IMR-90 (cell line): ENCODE measurements around the gene LRSAM1. TPM values are rescaled to one million over a fixed set of nuclear protein-coding genes. Genes with fewer than 3 reads are reported as not detected.

Experiments
- ATAC-seq: fragments of 200-7000 bp; cut with Tn5 transposase; 2 replicates; pipeline ENCODE4 v1.9.1; 2020; ENCODE audit warnings: low read depth, mild to moderate bottlenecking, moderate library complexity
- BruUV-seq: library from RNA; stranded (reverse); fragments of 400-500 nt; replicated peaks from 2 replicates; lab custom pipeline; 2021; lab: Mats Ljungman, UMichigan
- CTCF ChIA-PET: fragments of 300-600 bp; formaldehyde crosslinking; extraction: SDS; loops from one replicate; lab custom pipeline; 2021; ENCODE audit warnings: antibody characterized with exemption; lab: Yijun Ruan, JAX
- POLR2A ChIA-PET: fragments of 300-600 bp; sonication (Branson Sonifier 250); formaldehyde crosslinking; loops from one replicate; lab custom pipeline; 2022; ENCODE audit warnings: antibody characterized with exemption; ENCODE audit not compliant: unreplicated experiment; lab: Charles Lee
- DNase-seq: peaks from one replicate; pipeline ENCODE4 v3.0.0; 2013
- H2AFZ ChIP-seq: replicated peaks from 2 replicates; pipeline ENCODE3; 2013; ENCODE audit warnings: low read length, mild to moderate bottlenecking; ENCODE audit not compliant: poor library complexity
- H2AK5ac ChIP-seq: 2 replicates; pipeline ENCODE4 v1.6.1; 2013; ENCODE audit warnings: low read depth, low read length, inconsistent platforms
- H2AK9ac ChIP-seq: replicated peaks from 2 replicates; pipeline ENCODE3; 2013; ENCODE audit warnings: mild to moderate bottlenecking, low read depth, low read length, moderate library complexity; ENCODE audit not compliant: poor library complexity
- H2BK120ac ChIP-seq: 2 replicates; pipeline ENCODE4 v1.6.1; 2013; ENCODE audit warnings: low read depth, low read length, inconsistent platforms
- H2BK15ac ChIP-seq: 3 replicates; pipeline ENCODE4 v1.6.1; 2013; ENCODE audit warnings: low read depth, low read length, inconsistent platforms
- H2BK20ac ChIP-seq: 2 replicates; pipeline ENCODE4 v1.6.1; 2013; ENCODE audit warnings: low read depth, mild to moderate bottlenecking, inconsistent platforms, low read length, moderate library complexity
- H2BK5ac ChIP-seq: 2 replicates; pipeline ENCODE4 v1.6.1; 2013; ENCODE audit warnings: mild to moderate bottlenecking, low read depth, low read length, inconsistent platforms; ENCODE audit not compliant: poor library complexity, severe bottlenecking
- H3K14ac ChIP-seq: replicated peaks from 2 replicates; pipeline ENCODE4 v1.6.1; 2013; ENCODE audit warnings: low read depth, low read length, inconsistent platforms
- H3K18ac ChIP-seq: 2 replicates; pipeline ENCODE4 v1.6.1; 2013; ENCODE audit warnings: low read depth, low read length, control low read depth
- H3K23ac ChIP-seq: 2 replicates; pipeline ENCODE4 v1.6.1; 2013; ENCODE audit warnings: low read depth, low read length, inconsistent platforms
- H3K27ac ChIP-seq: 2 replicates; pipeline ENCODE4 v1.5.1; 2013; ENCODE audit warnings: mild to moderate bottlenecking, control low read depth, low read length; ENCODE audit not compliant: insufficient read depth
- H3K27me3 ChIP-seq: 2 replicates; pipeline ENCODE4 v1.6.1; 2013; ENCODE audit warnings: low read length; ENCODE audit not compliant: control insufficient read depth, insufficient read depth
- H3K36me3 ChIP-seq: 2 replicates; pipeline ENCODE4 v1.6.1; 2013; ENCODE audit warnings: low read length, mixed read lengths; ENCODE audit not compliant: control insufficient read depth, insufficient read depth
- H3K4ac ChIP-seq: 2 replicates; pipeline ENCODE4 v1.6.1; 2013; ENCODE audit warnings: low read depth, low read length, inconsistent platforms
- H3K4me1 ChIP-seq: 2 replicates; pipeline ENCODE4 v1.6.1; 2013; ENCODE audit warnings: low read length, mixed read lengths; ENCODE audit not compliant: control insufficient read depth, insufficient read depth
- H3K4me2 ChIP-seq: 2 replicates; pipeline ENCODE4 v1.6.1; 2013; ENCODE audit warnings: low read depth, mild to moderate bottlenecking, control low read depth, low read length, moderate library complexity
- H3K4me3 ChIP-seq: 2 replicates; pipeline ENCODE4 v1.5.1; 2013; ENCODE audit warnings: low read depth, mild to moderate bottlenecking, control low read depth, low read length, moderate library complexity; ENCODE audit not compliant: insufficient read depth
- H3K56ac ChIP-seq: 2 replicates; pipeline ENCODE4 v1.6.1; 2013; ENCODE audit warnings: low read length, inconsistent platforms; ENCODE audit not compliant: insufficient read depth; ENCODE audit errors: extremely low read depth
- H3K79me1 ChIP-seq, 2 experiments: 2 replicates each; pipeline ENCODE4 v1.6.1; 2013; ENCODE audit warnings: low read length in 2 of 2, inconsistent platforms in 1 of 2, low read depth in 1 of 2
- H3K9ac ChIP-seq: 2 replicates; pipeline ENCODE4 v1.6.1; 2013; ENCODE audit warnings: low read depth, low read length, control low read depth
- H3K9me1 ChIP-seq: 2 replicates; pipeline ENCODE4 v1.6.1; 2013; ENCODE audit warnings: low read length, inconsistent platforms; ENCODE audit not compliant: insufficient read depth
- H3K9me3 ChIP-seq: 2 replicates; pipeline ENCODE4 v1.6.1; 2013; ENCODE audit warnings: low read length; ENCODE audit not compliant: control insufficient read depth, insufficient read depth
- H4K20me1 ChIP-seq: 2 replicates; pipeline ENCODE4 v1.6.1; 2013; ENCODE audit warnings: low read length, inconsistent platforms; ENCODE audit not compliant: insufficient read depth
- H4K5ac ChIP-seq: 2 replicates; pipeline ENCODE4 v1.6.1; 2013; ENCODE audit warnings: mild to moderate bottlenecking, low read depth, low read length, control low read depth
- H4K8ac ChIP-seq, 2 experiments: 2 replicates each; pipeline ENCODE4 v1.6.1; 2013; ENCODE audit warnings: low read depth in 2 of 2, low read length in 2 of 2, control low read depth in 1 of 2, inconsistent platforms in 1 of 2
- H4K91ac ChIP-seq: 2 replicates; pipeline ENCODE4 v1.6.1; 2013; ENCODE audit warnings: low read depth, low read length, inconsistent platforms; ENCODE audit not compliant: insufficient read depth
- BHLHE40 ChIP-seq: fragments of 150-350 bp; IDR thresholded peaks from 2 replicates; pipeline ENCODE4 v1.6.1; 2016; ENCODE audit warnings: mild to moderate bottlenecking, low read depth, low read length
- CEBPB ChIP-seq: IDR thresholded peaks from 2 replicates; pipeline ENCODE4 v1.6.1; 2012; ENCODE audit warnings: low read depth, low read length, improper control_type of control experiment
- CHD1 ChIP-seq: IDR thresholded peaks from 2 replicates; pipeline ENCODE4 v1.6.1; 2012; ENCODE audit warnings: low read depth, low read length, improper control_type of control experiment
- CTCF ChIP-seq: conservative IDR thresholded peaks from 2 replicates; pipeline ENCODE4 v1.5.1; 2012; ENCODE audit warnings: mild to moderate bottlenecking, low read depth, low read length, improper control_type of control experiment
- ELK1 ChIP-seq: fragments of 150-350 bp; IDR thresholded peaks from 2 replicates; pipeline ENCODE4 v1.6.1; 2016; ENCODE audit warnings: low read depth, mild to moderate bottlenecking, low read length, moderate library complexity, borderline replicate concordance
- FOS ChIP-seq: fragments of 150-350 bp; IDR thresholded peaks from 2 replicates; pipeline ENCODE4 v1.6.1; 2016; ENCODE audit warnings: low read depth, low read length
- MAFK ChIP-seq: IDR thresholded peaks from 2 replicates; pipeline ENCODE4 v1.6.1; 2012; ENCODE audit warnings: low read depth, low read length, improper control_type of control experiment
- MAZ ChIP-seq: IDR thresholded peaks from 2 replicates; pipeline ENCODE4 v1.6.1; 2012; ENCODE audit warnings: low read depth, mild to moderate bottlenecking, low read length, improper control_type of control experiment, moderate library complexity, borderline replicate concordance
- NFE2L2 ChIP-seq: fragments of 150-350 bp; IDR thresholded peaks from 2 replicates; pipeline ENCODE4 v1.6.1; 2016; ENCODE audit warnings: low read depth, mild to moderate bottlenecking, low read length
- POLR2A ChIP-seq: IDR thresholded peaks from 2 replicates; pipeline ENCODE4 v1.6.1; 2012; ENCODE audit warnings: mild to moderate bottlenecking, low read depth, low read length
- RAD21 ChIP-seq: IDR thresholded peaks from 2 replicates; pipeline ENCODE4 v1.6.1; 2012; ENCODE audit warnings: low read length, improper control_type of control experiment
- RCOR1 ChIP-seq: IDR thresholded peaks from 2 replicates; pipeline ENCODE4 v1.6.1; 2012; ENCODE audit warnings: mild to moderate bottlenecking, low read length, improper control_type of control experiment; ENCODE audit not compliant: insufficient replicate concordance
- RFX5 ChIP-seq: IDR thresholded peaks from 2 replicates; pipeline ENCODE4 v1.8.0; 2012; ENCODE audit warnings: low read depth, mild to moderate bottlenecking, low read length, moderate library complexity
- WGBS, 2 experiments: methylation state at CpG; one replicate each; pipeline versions ENCODE4 v1.1.5 to v1.1.7; 2013; ENCODE audit warnings: missing lambda C conversion rate in 2 of 2; ENCODE audit not compliant: insufficient read length in 1 of 2; ENCODE audit errors: extremely low coverage in 2 of 2; 5-methylcytosine and 5-hydroxymethylcytosine counted together
- dilution Hi-C: fragments of 300-500 bp; cut with HindIII; formaldehyde crosslinking; loops from one replicate; pipeline ENCODE4 v1.14.3; 2018; ENCODE audit warnings: low sequenced_read_pairs; ENCODE audit not compliant: unreplicated experiment
- in situ Hi-C: fragments of 300-500 bp; cut with MboI; formaldehyde crosslinking; loops from 3 replicates; pipeline ENCODE4 v1.14.3; 2019; ENCODE audit warnings: low sequenced_read_pairs, inconsistent platforms, mixed read lengths
- intact Hi-C: fragments of 100-400 bp; cut with micrococcal nuclease; formaldehyde crosslinking; loops from 2 replicates; pipeline ENCODE4 v1.10.0; 2022
- polyA plus RNA-seq, 3 experiments: library from polyadenylated mRNA; depleted of rRNA; stranded (reverse); fragments of >200 nt; gene quantifications; 2 replicates each; pipeline ENCODE4 v1.2.3, GENCODE V29; 2012; ENCODE audit warnings: low replicate concordance in 1 of 3
- total RNA-seq: library from RNA; depleted of rRNA; stranded (reverse); fragments of >200 nt; gene quantifications from 2 replicates; pipeline ENCODE4 v1.2.3, GENCODE V29; 2012

LRSAM1 gene
- total and polyA plus RNA-seq, 2 of the 4 experiments (the other 2 are of a cell fraction), result 3.0 to 9.3 TPM

- Histone ChIP-seq H4K5ac (peak overlapping the region; percentile 12), H2AFZ (peak overlapping the region; percentile 40), H2AK5ac (peak overlapping the region; percentile 94), H4K91ac (peak overlapping the region; percentile 89), H3K27ac (peak overlapping the region; percentile 90), H3K9ac (peak overlapping the region; percentile 8; the same call in 1 of the 2 replicates), H3K9me1 (peaks cover 27% of the 10 kb centered on the region), H4K20me1 (peaks cover 3% of the 10 kb centered on the region), H3K4ac (peak overlapping the region; percentile 98), H3K4me2 (peak overlapping the region; percentile 7; the same call in 1 of the 2 replicates), H2BK20ac (peak overlapping the region; percentile 89), H3K4me1 (peaks cover 41% of the 10 kb centered on the region), H3K4me3 (no peak overlapping the region), H3K9me3 (peaks cover 6% of the 10 kb centered on the region), H3K27me3 (no peaks in the 10 kb centered on the region), H2BK120ac (peak overlapping the region; percentile 89), H3K14ac (peak overlapping the region; percentile 93), H3K18ac (peak overlapping the region; percentile 47), H3K79me1 (peaks cover 34 to 81% of the 10 kb centered on the region in 2 experiments), H3K36me3 (peaks cover 71% of the 10 kb centered on the region), H2BK15ac (peak overlapping the region; percentile 85; the same call in 2 of the 3 replicates), H4K8ac (peak overlapping the region; percentile 84 to 91), H3K23ac (peak overlapping the region; percentile 86), H2AK9ac (peak overlapping the region; percentile 85), H3K56ac (peak overlapping the region; percentile 81), H2BK5ac (peak overlapping the region; percentile 93)
- ATAC-seq (peak; percentile 85), DNase-seq (peak; percentile 98)
- intact Hi-C loops (loop anchor here (2.0 kb wide), 2 partner anchors 43 to 59 kb away; no protein-coding TSS in a partner anchor), in situ Hi-C loops (loop anchor here (5.0 kb wide), 1 partner anchor 53 kb away; no protein-coding TSS in a partner anchor), dilution Hi-C loops (no loop called here)
- POLR2A ChIA-PET, result no interaction called here
- BruUV-seq, result no TSS peak
- WGBS, 2 experiments, result 89% methylated on average over 3 of the region's 22 CpGs; no CpG with 5 or more reads in 1 of the 2 experiments
- CTCF ChIA-PET, result no interaction called here
- TF ChIP-seq CEBPB, result peak; percentile 2; the same call in 1 of the 2 replicates
- TF ChIP-seq RFX5, result no peak
- TF ChIP-seq MAFK, result no peak
- no peak for TF ChIP-seq RAD21
- TF ChIP-seq FOS, result peak; percentile 95
- no peak for TF ChIP-seq CHD1
- no peak for TF ChIP-seq CTCF
- peak; percentile 60 for TF ChIP-seq BHLHE40
- TF ChIP-seq NFE2L2, result peak; percentile 11; the same call in 1 of the 2 replicates
- no peak for TF ChIP-seq ELK1
- no peak for TF ChIP-seq POLR2A
- peak; percentile 96 for TF ChIP-seq MAZ
- TF ChIP-seq RCOR1, result peak; percentile 12
Observed at GRCh38 chr9:127519301-127520166, 68.2 kb downstream of the LRSAM1 start.
